ENCODE measurements around the gene AHCTF1.

DNA sequence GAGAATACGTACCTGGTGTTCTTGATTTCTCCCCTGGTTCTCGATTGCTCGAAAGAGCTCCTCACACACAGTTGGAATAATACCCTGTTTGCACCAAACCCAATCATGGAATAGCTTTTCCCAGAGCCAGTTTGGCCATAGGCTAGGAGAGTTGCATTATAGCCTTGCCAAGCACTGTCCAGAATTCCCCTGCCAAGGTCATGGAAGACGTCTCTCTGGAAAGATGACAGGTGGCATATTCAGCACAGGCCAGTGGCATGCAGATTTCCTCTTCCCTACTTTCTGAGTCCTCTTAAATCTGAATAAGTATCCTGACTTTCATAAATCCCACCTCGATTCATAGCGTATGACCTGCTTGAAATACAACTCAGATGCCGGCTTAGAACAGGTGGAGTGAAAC lies 111.1 kb downstream of the AHCTF1 start:
- TF ChIP-seq POLR2A (IDR thresholded peaks at IDR 0.05; ENCODE audit: low read depth, low read length) = no peak
- no peak for TF ChIP-seq EZH2 (IDR thresholded peaks at IDR 0.05; ENCODE audit: borderline replicate concordance, low read depth, low read length, severe bottlenecking)
- no peak for TF ChIP-seq FOS (IDR thresholded peaks at IDR 0.05; ENCODE audit: borderline replicate concordance, insufficient read depth, low read length)
- TF ChIP-seq MYC (IDR thresholded peaks at IDR 0.05; ENCODE audit: low read depth, low read length) = no peak
- TF ChIP-seq, protein P1, sequence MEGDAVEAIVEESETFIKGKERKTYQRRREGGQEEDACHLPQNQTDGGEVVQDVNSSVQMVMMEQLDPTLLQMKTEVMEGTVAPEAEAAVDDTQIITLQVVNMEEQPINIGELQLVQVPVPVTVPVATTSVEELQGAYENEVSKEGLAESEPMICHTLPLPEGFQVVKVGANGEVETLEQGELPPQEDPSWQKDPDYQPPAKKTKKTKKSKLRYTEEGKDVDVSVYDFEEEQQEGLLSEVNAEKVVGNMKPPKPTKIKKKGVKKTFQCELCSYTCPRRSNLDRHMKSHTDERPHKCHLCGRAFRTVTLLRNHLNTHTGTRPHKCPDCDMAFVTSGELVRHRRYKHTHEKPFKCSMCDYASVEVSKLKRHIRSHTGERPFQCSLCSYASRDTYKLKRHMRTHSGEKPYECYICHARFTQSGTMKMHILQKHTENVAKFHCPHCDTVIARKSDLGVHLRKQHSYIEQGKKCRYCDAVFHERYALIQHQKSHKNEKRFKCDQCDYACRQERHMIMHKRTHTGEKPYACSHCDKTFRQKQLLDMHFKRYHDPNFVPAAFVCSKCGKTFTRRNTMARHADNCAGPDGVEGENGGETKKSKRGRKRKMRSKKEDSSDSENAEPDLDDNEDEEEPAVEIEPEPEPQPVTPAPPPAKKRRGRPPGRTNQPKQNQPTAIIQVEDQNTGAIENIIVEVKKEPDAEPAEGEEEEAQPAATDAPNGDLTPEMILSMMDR (IDR thresholded peaks at IDR 0.05; ENCODE audit: extremely low read depth in 1 of 2, insufficient read depth in 1 of 2, low read depth in 1 of 2, low read length in 2 of 2) = no peak

Data from endothelial cell of umbilical vein (primary cell).